Measurements from ENCODE around the gene ZNF586. TPM values are rescaled to one million over a fixed set of nuclear protein-coding genes. Genes with fewer than 3 reads are reported as not detected.
"Not testable (repeated sequence)": the region's sequence is repeated elsewhere in the genome, so short reads cannot be mapped to it uniquely, and the experiment has no call there.

ZNF586 gene
- total RNA-seq, 1 donor from 2014 or later: 18.4 TPM

- intact Hi-C loops (cut with micrococcal nuclease): no loop called here
Measured at GRCh38 chr19:57789288-57789687, 19.8 kb downstream of the ZNF586 start.

- intact Hi-C loops (cut with micrococcal nuclease): not testable (repeated sequence)
Measured at GRCh38 chr19:57796580-57796979, 27.1 kb downstream of the ZNF586 start.

GRCh38 chr19:57800696-57801095, 31.2 kb downstream of the ZNF586 start:
- intact Hi-C loops (cut with micrococcal nuclease): no loop called here

- intact Hi-C loops (cut with micrococcal nuclease): no loop called here
Measured at GRCh38 chr19:57802269-57802668, 32.8 kb downstream of the ZNF586 start.

- intact Hi-C loops (cut with micrococcal nuclease): no loop called here
Measured at GRCh38 chr19:57803265-57803593, 33.8 kb downstream of the ZNF586 start.

GRCh38 chr19:57803594-57804325, 34.3 kb downstream of the ZNF586 start:
- intact Hi-C loops (cut with micrococcal nuclease): no loop called here

- intact Hi-C loops (cut with micrococcal nuclease): no loop called here
Measured at GRCh38 chr19:57807541-57807940, 38.1 kb downstream of the ZNF586 start.

- intact Hi-C loops (cut with micrococcal nuclease): loop anchor here (10.0 kb wide), 2 partner anchors 426 to 574 kb away; partner anchors contain the start of genes RPS5, ZNF548 and ZNF837
Measured at GRCh38 chr19:57810410-57811295, 41.2 kb downstream of the ZNF586 start.

- intact Hi-C loops (cut with micrococcal nuclease): loop anchor here (10.0 kb wide), 2 partner anchors 427 to 573 kb away; partner anchors contain the start of genes RPS5, ZNF548 and ZNF837
Measured at GRCh38 chr19:57812226-57812625, 42.8 kb downstream of the ZNF586 start.

GRCh38 chr19:57812975-57813820, 43.7 kb downstream of the ZNF586 start:
- intact Hi-C loops (cut with micrococcal nuclease): loop anchor here (10.0 kb wide), 2 partner anchors 428 to 572 kb away; partner anchors contain the start of genes RPS5, ZNF548 and ZNF837

- intact Hi-C loops (cut with micrococcal nuclease): loop anchor here (1.0 to 10.0 kb wide), 14 partner anchors 35 to 571 kb away; partner anchors contain the start of genes RPS5, ZNF17, ZNF211 and ZNF417
Measured at GRCh38 chr19:57813919-57814504, 44.5 kb downstream of the ZNF586 start.

- intact Hi-C loops (cut with micrococcal nuclease): loop anchor here (1.0 to 10.0 kb wide), 16 partner anchors 35 to 574 kb away; partner anchors contain the start of genes RPS5, ZNF17, ZNF211 and ZNF417
Measured at GRCh38 chr19:57814505-57815246, 45.2 kb downstream of the ZNF586 start, which contains the start of gene ZNF552. ZNF552 (minus strand) TSS chr19:57814913; CDS start chr19:57814743, 170 bp downstream.

GRCh38 chr19:57815247-57816075, 46.0 kb downstream of the ZNF586 start:
- intact Hi-C loops (cut with micrococcal nuclease): loop anchor here (1.0 to 10.0 kb wide), 8 partner anchors 73 to 575 kb away; partner anchors contain the start of genes RPS5, ZNF17, ZNF211 and ZNF460

GRCh38 chr19:57816652-57817051, 47.2 kb downstream of the ZNF586 start:
- intact Hi-C loops (cut with micrococcal nuclease): loop anchor here (10.0 kb wide), 2 partner anchors 432 to 568 kb away; partner anchors contain the start of genes RPS5, ZNF548 and ZNF837

- intact Hi-C loops (cut with micrococcal nuclease): loop anchor here (2.0 to 10.0 kb wide), 3 partner anchors 433 to 1503 kb away; partner anchors contain the start of genes RPS5, ZNF548, ZNF837 and ZSCAN5A
Measured at GRCh38 chr19:57817976-57818375, 48.5 kb downstream of the ZNF586 start.

- intact Hi-C loops (cut with micrococcal nuclease): loop anchor here (2.0 to 10.0 kb wide), 3 partner anchors 434 to 1504 kb away; partner anchors contain the start of genes RPS5, ZNF548, ZNF837 and ZSCAN5A
Measured at GRCh38 chr19:57818378-57818777, 48.9 kb downstream of the ZNF586 start.

- intact Hi-C loops (cut with micrococcal nuclease): loop anchor here (1.0 to 10.0 kb wide), 15 partner anchors 30 to 1505 kb away; partner anchors contain the start of genes RPS5, ZBTB45, ZNF416 and ZNF530
Measured at GRCh38 chr19:57819475-57820148, 50.1 kb downstream of the ZNF586 start.

- intact Hi-C loops (cut with micrococcal nuclease): no loop called here
Measured at GRCh38 chr19:57820599-57820998, 51.1 kb downstream of the ZNF586 start.

Measured in T-helper 1 cell treated with Interleukin-12 subunit alpha and Interleukin-12 subunit beta and Interleukin-4 antibody, amounts not matched to agents 30 ng/mL and 1 ng/mL, for 36 hours (primary cell).